GM21717 (cell line): Measurements from ENCODE around the gene RING1.

Experiments
- ATAC-seq: cut with Tn5 transposase; IDR thresholded peaks from one replicate; pipeline ENCODE4 v1.9.1; 2021; ENCODE audit warnings: mild to moderate bottlenecking, moderate library complexity; ENCODE audit not compliant: unreplicated experiment

Gene RING1

GRCh38 chr6:33192105-33192646 lies 16.1 kb upstream of the RING1 start, which contains the start of gene COL11A2:
Gene COL11A2 (minus strand): TSS chr6:33192467. CDS start chr6:33192240, 227 bp downstream.
- ATAC-seq = no peak

GRCh38 chr6:33192671-33193602 lies 15.4 kb upstream of the RING1 start:
- no peak for ATAC-seq

- no peak for ATAC-seq
These were observed 14.7 kb upstream of the RING1 start for GRCh38 chr6:33193619-33194018.

GRCh38 chr6:33194431-33194979 lies 13.8 kb upstream of the RING1 start:
- ATAC-seq = no peak

GRCh38 chr6:33195304-33196165 lies 12.8 kb upstream of the RING1 start:
- ATAC-seq = no peak

GRCh38 chr6:33197431-33198048 lies 10.8 kb upstream of the RING1 start:
- no peak for ATAC-seq

GRCh38 chr6:33198159-33198852 lies 10.0 kb upstream of the RING1 start:
- no peak for ATAC-seq

- no peak for ATAC-seq
These were observed 9.4 kb upstream of the RING1 start for GRCh38 chr6:33198853-33199436.

GRCh38 chr6:33199687-33200218 lies 8.5 kb upstream of the RING1 start:
- ATAC-seq = peak; percentile 26

- ATAC-seq = peak; percentile 42
These were observed 7.8 kb upstream of the RING1 start, which contains the start of the genes RXRB and SLC39A7 for GRCh38 chr6:33200219-33201146. Gene RXRB (minus strand): TSS chr6:33200665. CDS start chr6:33200476, 189 bp downstream. Gene SLC39A7 (plus strand): TSS chr6:33200867. CDS start chr6:33201246, 379 bp downstream.

GRCh38 chr6:33201147-33201545 lies 7.2 kb upstream of the RING1 start:
- ATAC-seq = peak; percentile 2

- ATAC-seq = no peak
These were observed 6.4 kb upstream of the RING1 start for GRCh38 chr6:33201935-33202334.

- no peak for ATAC-seq
These were observed 5.5 kb upstream of the RING1 start for GRCh38 chr6:33202799-33203198.

GRCh38 chr6:33203443-33204164 lies 4.7 kb upstream of the RING1 start:
- ATAC-seq = no peak

GRCh38 chr6:33204165-33204414 lies 4.2 kb upstream of the RING1 start:
- ATAC-seq = no peak

GRCh38 chr6:33204415-33205190 lies 3.7 kb upstream of the RING1 start, which contains the start of gene HSD17B8:
Gene HSD17B8 (plus strand): TSS chr6:33204655. CDS start chr6:33204669, 14 bp downstream.
- peak; percentile 36 for ATAC-seq
